B cell (primary cell): ENCODE results near the gene AGRN. TPM values are rescaled to one million over a fixed set of nuclear protein-coding genes. Genes with fewer than 3 reads are reported as not detected.

Source experiments
- ATAC-seq: fragments of 200-7000 bp; cut with Tn5 transposase; one replicate; pipeline ENCODE4 v1.10.0; 2021; ENCODE audit warnings: low read depth, mild to moderate bottlenecking, moderate number of reproducible peaks, moderate library complexity
- CTCF ChIA-PET: fragments of 350-600 bp; sonication (Branson Sonifier 250); formaldehyde crosslinking; loops from one replicate; lab custom pipeline; 2021; ENCODE audit warnings: antibody characterized with exemption, inconsistent platforms; lab: Charles Lee
- POLR2A ChIA-PET: fragments of 350-600 bp; sonication (Branson Sonifier 250); formaldehyde crosslinking; loops from one replicate; lab custom pipeline; 2021; ENCODE audit warnings: antibody characterized with exemption; lab: Charles Lee
- DNase-seq: peaks from one replicate; pipeline ENCODE4 v3.0.0; 2013
- H2AFZ ChIP-seq: 2 replicates; pipeline ENCODE4 v1.6.1; 2012; ENCODE audit warnings: mild to moderate bottlenecking, low read depth, low read length; ENCODE audit not compliant: insufficient read depth, poor library complexity, severe bottlenecking
- H3K27ac ChIP-seq, 2 donors: 1 replicate in 1 of 2; 2 replicates in 1 of 2; pipeline ENCODE4 v1.5.1; 2012 to 2013; ENCODE audit warnings: low read length in 2 of 2, mild to moderate bottlenecking in 2 of 2, moderate library complexity in 1 of 2
- H3K27me3 ChIP-seq, 4 experiments: fragments of 200-600 bp in 1 of 4; sonication (generic) in 1 of 4; replicated peaks in 1 of 4; 1 replicate in 2 of 4; 2 replicates in 2 of 4; pipeline versions ENCODE4 v1.6.1 to v1.7.0; 2013 to 2016; ENCODE audit warnings: low read length in 3 of 4, mild to moderate bottlenecking in 2 of 4, mixed read lengths in 1 of 4, moderate library complexity in 1 of 4; ENCODE audit not compliant: insufficient read depth in 4 of 4, control insufficient read depth in 3 of 4; ENCODE audit errors: control extremely low read depth in 1 of 4
- H3K36me3 ChIP-seq, 2 experiments: replicated peaks in 1 of 2; 1 replicate in 1 of 2; 2 replicates in 1 of 2; pipeline versions ENCODE4 v1.6.1 to v1.7.1; 2013; ENCODE audit warnings: low read length in 1 of 2; ENCODE audit not compliant: insufficient read depth in 2 of 2, control insufficient read depth in 1 of 2; ENCODE audit errors: control extremely low read depth in 1 of 2, extremely low read depth in 1 of 2
- H3K4me1 ChIP-seq, 2 donors: fragments of 200-600 bp in 1 of 2; sonication (generic) in 1 of 2; 1 replicate in 1 of 2; 2 replicates in 1 of 2; pipeline versions ENCODE4 v1.5.1 to v1.6.1; 2013 to 2017; ENCODE audit warnings: low read length in 2 of 2; ENCODE audit not compliant: control insufficient read depth in 2 of 2, insufficient read depth in 2 of 2
- H3K4me2 ChIP-seq: replicated peaks from 2 replicates; pipeline ENCODE3; 2012; ENCODE audit warnings: mild to moderate bottlenecking, low read depth, low read length; ENCODE audit not compliant: poor library complexity, severe bottlenecking
- H3K4me3 ChIP-seq, 5 experiments: fragments of 200-600 bp in 1 of 5; sonication (generic) in 1 of 5; 1 replicate in 3 of 5; 2 replicates in 2 of 5; pipeline versions ENCODE4 v1.5.1 to v1.7.0; 2011 to 2016; ENCODE audit warnings: low read length in 4 of 5, mild to moderate bottlenecking in 4 of 5, low read depth in 2 of 5, control low read depth in 1 of 5, moderate library complexity in 1 of 5; ENCODE audit not compliant: insufficient read depth in 1 of 5; ENCODE audit errors: control extremely low read depth in 1 of 5, extremely low read depth in 1 of 5
- H3K79me2 ChIP-seq: fragments of 200-600 bp; sonication (generic); one replicate; pipeline ENCODE4 v1.6.0; 2016; ENCODE audit warnings: low read length; ENCODE audit not compliant: control insufficient read depth, insufficient read depth
- H3K9ac ChIP-seq: fragments of 200-600 bp; sonication (generic); 2 replicates; pipeline ENCODE4 v1.6.1; 2017; ENCODE audit warnings: mild to moderate bottlenecking, low read length, moderate library complexity
- H3K9me3 ChIP-seq, 3 donors: one replicate each; pipeline versions ENCODE4 v1.6.1 to v1.7.1; 2013; ENCODE audit warnings: low read length in 2 of 3; ENCODE audit not compliant: control insufficient read depth in 2 of 3, insufficient read depth in 1 of 3; ENCODE audit errors: control extremely low read depth in 1 of 3
- H4K20me1 ChIP-seq: 2 replicates; pipeline ENCODE4 v1.6.0; 2012; ENCODE audit warnings: mild to moderate bottlenecking, low read length; ENCODE audit not compliant: insufficient read depth, control insufficient read depth, poor library complexity, severe bottlenecking
- H3K27ac Mint-ChIP-seq: one replicate; pipeline ENCODE4 v1.8.0; 2021; ENCODE audit warnings: mixed read lengths
- H3K27me3 Mint-ChIP-seq: one replicate; pipeline ENCODE4 v1.8.0; 2021; ENCODE audit warnings: mixed read lengths
- H3K4me1 Mint-ChIP-seq: one replicate; pipeline ENCODE4 v1.8.0; 2021; ENCODE audit warnings: mixed read lengths
- H3K4me3 Mint-ChIP-seq: one replicate; pipeline ENCODE4 v1.8.0; 2021; ENCODE audit warnings: mixed read lengths
- H3K9me3 Mint-ChIP-seq: one replicate; pipeline ENCODE4 v1.8.0; 2022; ENCODE audit warnings: mixed read lengths; ENCODE audit not compliant: insufficient read depth
- EZH2 ChIP-seq: IDR thresholded peaks from 2 replicates; pipeline ENCODE4 v1.6.1; 2012; ENCODE audit warnings: borderline replicate concordance, low read depth, mild to moderate bottlenecking, moderate library complexity, low read length; ENCODE audit not compliant: insufficient read depth, poor library complexity, severe bottlenecking
- WGBS: methylation state at CpG from one replicate; pipeline ENCODE4 v1.1.5; 2013; ENCODE audit warnings: missing lambda C conversion rate; ENCODE audit not compliant: insufficient coverage; 5-methylcytosine and 5-hydroxymethylcytosine counted together
- intact Hi-C: fragments of 100-400 bp; cut with micrococcal nuclease; formaldehyde crosslinking; loops from one replicate; pipeline ENCODE4 v1.10.0; 2022
- polyA plus RNA-seq: library from polyadenylated mRNA; depleted of rRNA; stranded (reverse); fragments of >200 nt; gene quantifications from 2 replicates; pipeline ENCODE4 v1.2.3, GENCODE V29; 2012
- total RNA-seq, 2 donors: library from RNA; stranded (reverse); fragments of 120-200 nt in 1 of 2; gene quantifications; 1 replicate in 1 of 2; 2 replicates in 1 of 2; pipeline versions ENCODE4 v1.2.3 to v1.2.4, GENCODE V29; 2013 to 2022
- TF ChIP-seq, protein P1 (sequence below): fragments of 200-600 bp; IDR thresholded peaks from one replicate; pipeline ENCODE4 v1.8.0; 2022; ENCODE audit warnings: antibody characterized with exemption, mild to moderate bottlenecking

Gene AGRN
- total and polyA plus RNA-seq, 2 donors (not counting 1 experiment from before 2014, with no cell fraction given) = 7.3 to 31.3 TPM

DNA sequence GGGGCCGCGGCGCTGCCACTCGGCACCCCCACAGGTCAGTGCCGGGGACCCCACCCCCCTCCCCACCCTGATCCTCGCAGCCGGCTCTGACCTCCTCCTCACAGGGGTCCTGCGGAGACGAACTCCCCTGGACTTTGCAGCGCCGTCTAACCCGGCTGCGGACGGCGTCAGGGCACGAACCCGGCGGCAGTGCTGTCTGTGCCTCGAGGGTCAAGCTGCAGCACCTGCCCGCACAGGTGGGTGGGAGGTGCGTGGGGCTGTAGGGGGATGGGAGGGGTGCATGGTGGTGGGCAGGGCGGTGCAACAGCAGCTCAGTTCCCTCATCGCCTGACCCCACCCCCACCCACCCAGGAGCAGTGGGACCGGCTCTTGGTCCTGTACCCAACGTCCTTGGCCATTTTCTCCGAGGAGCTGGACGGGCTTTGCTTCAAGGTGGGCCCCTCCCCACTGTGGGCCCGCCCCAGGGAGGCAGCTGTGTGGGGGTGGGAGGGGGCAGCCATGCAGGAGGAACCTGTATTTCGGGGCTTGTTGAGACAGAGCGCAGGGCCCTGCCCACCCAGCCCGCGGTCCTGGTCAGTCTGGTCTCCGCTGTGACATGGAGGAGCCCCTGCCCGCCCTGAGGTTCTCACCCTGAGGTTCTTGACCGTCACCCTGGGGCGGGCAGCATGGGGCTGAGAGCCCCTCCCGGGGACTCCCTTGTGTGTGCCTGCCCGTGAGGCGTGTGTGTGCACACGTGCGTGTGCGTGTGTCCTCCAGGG is 48.8 kb upstream of the AGRN start:
- ChIA-PET CTCF (no interaction called here), POLR2A (no interaction called here)
- intact Hi-C loops = no loop called here
- Histone ChIP-seq H3K9ac (no peak overlapping the region), H4K20me1 (no peaks in the 10 kb centered on the region), H3K4me3 (no peak overlapping the region), H3K4me1 (peaks cover 17 to 20% of the 10 kb centered on the region in 2 donors), H3K79me2 (no peaks in the 10 kb centered on the region), H3K27ac (no peak overlapping the region), H3K36me3 (no peaks in the 10 kb centered on the region), H2AFZ (no peak overlapping the region), H3K9me3 (peaks cover 0 to 14% (median 0%) of the 10 kb centered on the region in 3 donors), H3K27me3 (peaks cover 0 to 76% (median 21%) of the 10 kb centered on the region in 4 experiments), H3K4me2 (no peak overlapping the region)
- no peak overlapping the region for H3K4me3 Mint-ChIP-seq
- no peak for TF ChIP-seq EZH2
- TF ChIP-seq, protein P1, sequence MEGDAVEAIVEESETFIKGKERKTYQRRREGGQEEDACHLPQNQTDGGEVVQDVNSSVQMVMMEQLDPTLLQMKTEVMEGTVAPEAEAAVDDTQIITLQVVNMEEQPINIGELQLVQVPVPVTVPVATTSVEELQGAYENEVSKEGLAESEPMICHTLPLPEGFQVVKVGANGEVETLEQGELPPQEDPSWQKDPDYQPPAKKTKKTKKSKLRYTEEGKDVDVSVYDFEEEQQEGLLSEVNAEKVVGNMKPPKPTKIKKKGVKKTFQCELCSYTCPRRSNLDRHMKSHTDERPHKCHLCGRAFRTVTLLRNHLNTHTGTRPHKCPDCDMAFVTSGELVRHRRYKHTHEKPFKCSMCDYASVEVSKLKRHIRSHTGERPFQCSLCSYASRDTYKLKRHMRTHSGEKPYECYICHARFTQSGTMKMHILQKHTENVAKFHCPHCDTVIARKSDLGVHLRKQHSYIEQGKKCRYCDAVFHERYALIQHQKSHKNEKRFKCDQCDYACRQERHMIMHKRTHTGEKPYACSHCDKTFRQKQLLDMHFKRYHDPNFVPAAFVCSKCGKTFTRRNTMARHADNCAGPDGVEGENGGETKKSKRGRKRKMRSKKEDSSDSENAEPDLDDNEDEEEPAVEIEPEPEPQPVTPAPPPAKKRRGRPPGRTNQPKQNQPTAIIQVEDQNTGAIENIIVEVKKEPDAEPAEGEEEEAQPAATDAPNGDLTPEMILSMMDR = no peak
- peaks cover 31% of the 10 kb centered on the region for H3K27me3 Mint-ChIP-seq
- no peak for ATAC-seq
- 58% methylated on average over 29 of the region's 42 CpGs for WGBS
- no peaks in the 10 kb centered on the region for H3K9me3 Mint-ChIP-seq
- H3K27ac Mint-ChIP-seq = peak overlapping the region; percentile 10
- H3K4me1 Mint-ChIP-seq = peaks cover 11% of the 10 kb centered on the region
- no peak for DNase-seq

- peaks cover 16 to 18% of the 10 kb centered on the region in 2 donors for H3K4me1 ChIP-seq
- Mint-ChIP-seq H3K27ac (peak overlapping the region; percentile 10), H3K27me3 (peaks cover 31% of the 10 kb centered on the region), H3K4me3 (no peak overlapping the region), H3K9me3 (no peaks in the 10 kb centered on the region), H3K4me1 (peaks cover 9% of the 10 kb centered on the region)
- H3K9me3 ChIP-seq = peaks cover 0 to 14% (median 0%) of the 10 kb centered on the region in 3 donors
- WGBS = 85% methylated on average over 31 of the region's 34 CpGs
- no peak for TF ChIP-seq EZH2
- TF ChIP-seq, protein P1 = no peak
- no peak overlapping the region for H2AFZ ChIP-seq
- POLR2A ChIA-PET = no interaction called here
- H3K4me3 ChIP-seq = no peak overlapping the region
- no peak for ATAC-seq
- H3K9ac ChIP-seq = no peak overlapping the region
- H3K27me3 ChIP-seq = peaks cover 0 to 79% (median 22%) of the 10 kb centered on the region in 4 experiments
- H3K36me3 ChIP-seq = no peaks in the 10 kb centered on the region
- no peaks in the 10 kb centered on the region for H4K20me1 ChIP-seq
- intact Hi-C loops = no loop called here
- CTCF ChIA-PET = no interaction called here
- no peak overlapping the region for H3K27ac ChIP-seq
- H3K79me2 ChIP-seq = no peaks in the 10 kb centered on the region
- no peak overlapping the region for H3K4me2 ChIP-seq
- no peak for DNase-seq
Observed at GRCh38 chr1:971751-972506, 48.0 kb upstream of the AGRN start.
